Activated gamma-delta T cell (primary cell): ENCODE measurements around the gene MALT1.

Source experiments
- DNase-seq: peaks from one replicate; lab custom pipeline; 2025; lab: John Stamatoyannopoulos, UW

The MALT1 gene

GRCh38 chr18:58690259-58690658, 19.0 kb downstream of the MALT1 start:
- no peak for DNase-seq

GRCh38 chr18:58691256-58691655, 20.0 kb downstream of the MALT1 start:
- DNase-seq, result no peak

GRCh38 chr18:58692422-58693185, 21.3 kb downstream of the MALT1 start:
- no peak for DNase-seq

GRCh38 chr18:58694221-58694620, 23.0 kb downstream of the MALT1 start:
- DNase-seq, result no peak

GRCh38 chr18:58694720-58695468, 23.6 kb downstream of the MALT1 start:
- no peak for DNase-seq

GRCh38 chr18:58695772-58696171, 24.5 kb downstream of the MALT1 start:
- DNase-seq, result no peak

GRCh38 chr18:58697146-58697545, 25.9 kb downstream of the MALT1 start:
- no peak for DNase-seq

- DNase-seq, result no peak
These were observed 27.5 kb downstream of the MALT1 start for GRCh38 chr18:58698701-58699193.

GRCh38 chr18:58699551-58699950, 28.3 kb downstream of the MALT1 start:
- DNase-seq, result no peak

- DNase-seq, result no peak
These were observed 28.9 kb downstream of the MALT1 start for GRCh38 chr18:58700209-58700608.

- DNase-seq, result no peak
These were observed 41.7 kb downstream of the MALT1 start for GRCh38 chr18:58712930-58713329.

GRCh38 chr18:58714259-58714658, 43.0 kb downstream of the MALT1 start:
- no peak for DNase-seq

GRCh38 chr18:58714821-58715220, 43.6 kb downstream of the MALT1 start:
- no peak for DNase-seq

- DNase-seq, result no peak
These were observed 44.3 kb downstream of the MALT1 start for GRCh38 chr18:58715540-58715939.

- DNase-seq, result no peak
These were observed 44.9 kb downstream of the MALT1 start for GRCh38 chr18:58716060-58716756.

GRCh38 chr18:58721566-58722239, 50.4 kb downstream of the MALT1 start:
- DNase-seq, result no peak

GRCh38 chr18:58723810-58724602, 52.7 kb downstream of the MALT1 start:
- no peak for DNase-seq

- no peak for DNase-seq
These were observed 55.4 kb downstream of the MALT1 start for GRCh38 chr18:58726671-58727070.

- DNase-seq, result no peak
These were observed 56.7 kb downstream of the MALT1 start for GRCh38 chr18:58727776-58728500.

GRCh38 chr18:58728719-58729118, 57.5 kb downstream of the MALT1 start:
- no peak for DNase-seq
